Retinal pigment epithelial cell (primary cell): ENCODE data around the gene XXYLT1.
A peak's percentile ranks its signal among the peaks of the same experiment; 100 is the strongest.

Experiments used
- DNase-seq: peaks from one replicate; pipeline ENCODE4 v3.0.0-alpha.2; 2010; ENCODE audit warnings: low read depth
- H3K4me3 ChIP-seq: 2 replicates; pipeline ENCODE4 v1.5.1; 2011; ENCODE audit warnings: mild to moderate bottlenecking, low read length, control low read depth, moderate library complexity
- CTCF ChIP-seq: conservative IDR thresholded peaks from 2 replicates; pipeline ENCODE4 v1.5.1; 2011; ENCODE audit warnings: low read depth, low read length, control low read depth, inconsistent platforms

XXYLT1 gene

GRCh38 chr3:195259475-195260279 is 11.3 kb downstream of the XXYLT1 start:
- H3K4me3 ChIP-seq, result peak overlapping the region; percentile 50
- TF ChIP-seq CTCF, result peak; percentile 26
- DNase-seq, result no peak

- TF ChIP-seq CTCF, result no peak
- no peak for DNase-seq
- H3K4me3 ChIP-seq, result peak overlapping the region; percentile 50
Observed at GRCh38 chr3:195259154-195259474, 11.8 kb downstream of the XXYLT1 start.

GRCh38 chr3:195258449-195259153 is 12.4 kb downstream of the XXYLT1 start:
- H3K4me3 ChIP-seq, result no peak overlapping the region
- DNase-seq, result no peak
- no peak for TF ChIP-seq CTCF

GRCh38 chr3:195257454-195258448 is 13.2 kb downstream of the XXYLT1 start:
- H3K4me3 ChIP-seq, result no peak overlapping the region
- TF ChIP-seq CTCF, result no peak
- no peak for DNase-seq

- no peak overlapping the region for H3K4me3 ChIP-seq
- no peak for DNase-seq
- no peak for TF ChIP-seq CTCF
Observed at GRCh38 chr3:195256639-195257453, 14.1 kb downstream of the XXYLT1 start.

- DNase-seq, result no peak
- H3K4me3 ChIP-seq, result no peak overlapping the region
- no peak for TF ChIP-seq CTCF
Observed at GRCh38 chr3:195255571-195256501, 15.1 kb downstream of the XXYLT1 start.
